ENCODE results near the gene KIAA1755. TPM values are rescaled to one million over a fixed set of nuclear protein-coding genes. Genes with fewer than 3 reads are reported as not detected.

Gene KIAA1755
- total and polyA plus RNA-seq, 10 of the 15 experiments (the other 5 are each of a cell fraction or from before 2014, with no cell fraction given) = not detected

GRCh38 chr20:38307371-38308046, 47.0 kb upstream of the KIAA1755 start (continued):
- TF ChIP-seq ETV6 (conservative IDR thresholded peaks at IDR 0.05 in 1 of 2, IDR thresholded peaks at IDR 0.05 in 1 of 2; ENCODE audit: borderline replicate concordance in 1 of 2, low read depth in 1 of 2) (no peak), ZNF687 (IDR thresholded peaks at IDR 0.05) (no peak), E2F4 (IDR thresholded peaks at IDR 0.05; ENCODE audit: low read depth, low read length) (no peak), RFX5 (IDR thresholded peaks at IDR 0.05; ENCODE audit: low read depth, low read length) (no peak), HCFC1 (IDR thresholded peaks at IDR 0.05; ENCODE audit: low read length) (no peak), NR2C2 (IDR thresholded peaks at IDR 0.05; ENCODE audit: borderline replicate concordance, control insufficient read depth, insufficient read length, low read depth) (no peak), CHD1 (IDR thresholded peaks at IDR 0.05; ENCODE audit: low read depth, low read length) (no peak), SUPT20H (IDR thresholded peaks at IDR 0.05; ENCODE audit: borderline replicate concordance, control insufficient read depth, low read depth, low read length) (no peak), SREBF1 (IDR thresholded peaks at IDR 0.05; ENCODE audit: low read length) (no peak), CREB1 (IDR thresholded peaks at IDR 0.05; ENCODE audit: low read depth) (no peak), E4F1 (IDR thresholded peaks at IDR 0.05; ENCODE audit: borderline replicate concordance, partially characterized antibody) (no peak), EED (IDR thresholded peaks at IDR 0.05; ENCODE audit: low read depth) (no peak), CBX3 (IDR thresholded peaks at IDR 0.05; ENCODE audit: borderline replicate concordance, low read depth) (no peak), TCF7 (IDR thresholded peaks at IDR 0.05; ENCODE audit: borderline replicate concordance) (no peak)

All from GM12878 (cell line).